GM18498 (cell line): Measurements from ENCODE around the gene ENOSF1.
A peak's percentile ranks its signal among the peaks of the same experiment; 100 is the strongest.
"Not testable (repeated sequence)": the region's sequence is repeated elsewhere in the genome, so short reads cannot be mapped to it uniquely, and the experiment has no call there.

Experiments used
- ATAC-seq: cut with Tn5 transposase; IDR thresholded peaks from one replicate; pipeline ENCODE4 v1.9.1; 2021; ENCODE audit warnings: mild to moderate bottlenecking, moderate library complexity; ENCODE audit not compliant: unreplicated experiment

ENOSF1 gene

GRCh38 chr18:712401-713134 lies at the start of gene ENOSF1:
Gene ENOSF1 (minus strand): TSS chr18:712630. CDS start chr18:712587, 43 bp downstream.
- peak; percentile 88 for ATAC-seq

GRCh38 chr18:759864-760263 lies 47.4 kb upstream of the ENOSF1 start:
- not testable (repeated sequence) for ATAC-seq

- ATAC-seq: no peak
These were observed 43.1 kb upstream of the ENOSF1 start for GRCh38 chr18:755506-755905.

GRCh38 chr18:754656-755055 lies 42.2 kb upstream of the ENOSF1 start:
- no peak for ATAC-seq

GRCh38 chr18:750456-750855 lies 38.0 kb upstream of the ENOSF1 start:
- ATAC-seq: no peak

- no peak for ATAC-seq
These were observed 32.6 kb upstream of the ENOSF1 start for GRCh38 chr18:744832-745597.

- ATAC-seq: peak; percentile 84
These were observed 29.6 kb upstream of the ENOSF1 start for GRCh38 chr18:741931-742512.

- ATAC-seq: no peak
These were observed 19.9 kb upstream of the ENOSF1 start for GRCh38 chr18:732371-732770.

- ATAC-seq: no peak
These were observed 18.8 kb upstream of the ENOSF1 start for GRCh38 chr18:731185-731584.

- ATAC-seq: no peak
These were observed 18.3 kb upstream of the ENOSF1 start for GRCh38 chr18:730692-731091.

- not testable (repeated sequence) for ATAC-seq
These were observed 17.7 kb upstream of the ENOSF1 start for GRCh38 chr18:730120-730519.

- ATAC-seq: no peak
These were observed 13.2 kb upstream of the ENOSF1 start for GRCh38 chr18:725646-726045.

- no peak for ATAC-seq
These were observed 11.2 kb upstream of the ENOSF1 start for GRCh38 chr18:723541-724080.

- no peak for ATAC-seq
These were observed 4.6 kb upstream of the ENOSF1 start for GRCh38 chr18:717003-717402.

GRCh38 chr18:715626-716025 lies 3.2 kb upstream of the ENOSF1 start:
- no peak for ATAC-seq

GRCh38 chr18:713135-713490 lies 683 bp upstream of the ENOSF1 start:
- ATAC-seq: no peak

- ATAC-seq: peak; percentile 62
These were observed 601 bp downstream of the ENOSF1 start for GRCh38 chr18:711657-712400.

- peak; percentile 5 for ATAC-seq
These were observed 1.1 kb downstream of the ENOSF1 start for GRCh38 chr18:711310-711656.

- ATAC-seq: no peak
These were observed 1.8 kb downstream of the ENOSF1 start for GRCh38 chr18:710418-711300.

- ATAC-seq: no peak
These were observed 2.7 kb downstream of the ENOSF1 start for GRCh38 chr18:709771-710170.
